KOPT-K1 (cell line): Measurements from ENCODE around the gene RBM34.
"Not testable (repeated sequence)": the region's sequence is repeated elsewhere in the genome, so short reads cannot be mapped to it uniquely, and the experiment has no call there.

ENCODE experiments used
- H3K27ac ChIP-seq: fragments of 200-600 bp; sonication (generic); 2 replicates; pipeline ENCODE4 v1.5.1; 2016; ENCODE audit warnings: antibody characterized with exemption, mild to moderate bottlenecking, low read depth, low read length; ENCODE audit not compliant: poor library complexity, severe bottlenecking
- H3K36me3 ChIP-seq: fragments of 200-600 bp; sonication (generic); 2 replicates; pipeline ENCODE4 v1.5.1; 2017; ENCODE audit warnings: antibody characterized with exemption, mild to moderate bottlenecking, low read length, moderate library complexity; ENCODE audit not compliant: insufficient read depth
- H3K9me3 ChIP-seq: fragments of 200-600 bp; sonication (generic); 2 replicates; pipeline ENCODE4 v1.5.1; 2017; ENCODE audit warnings: antibody characterized with exemption, low read length, mild to moderate bottlenecking; ENCODE audit not compliant: insufficient read depth, poor library complexity, severe bottlenecking

RBM34 gene

DNA sequence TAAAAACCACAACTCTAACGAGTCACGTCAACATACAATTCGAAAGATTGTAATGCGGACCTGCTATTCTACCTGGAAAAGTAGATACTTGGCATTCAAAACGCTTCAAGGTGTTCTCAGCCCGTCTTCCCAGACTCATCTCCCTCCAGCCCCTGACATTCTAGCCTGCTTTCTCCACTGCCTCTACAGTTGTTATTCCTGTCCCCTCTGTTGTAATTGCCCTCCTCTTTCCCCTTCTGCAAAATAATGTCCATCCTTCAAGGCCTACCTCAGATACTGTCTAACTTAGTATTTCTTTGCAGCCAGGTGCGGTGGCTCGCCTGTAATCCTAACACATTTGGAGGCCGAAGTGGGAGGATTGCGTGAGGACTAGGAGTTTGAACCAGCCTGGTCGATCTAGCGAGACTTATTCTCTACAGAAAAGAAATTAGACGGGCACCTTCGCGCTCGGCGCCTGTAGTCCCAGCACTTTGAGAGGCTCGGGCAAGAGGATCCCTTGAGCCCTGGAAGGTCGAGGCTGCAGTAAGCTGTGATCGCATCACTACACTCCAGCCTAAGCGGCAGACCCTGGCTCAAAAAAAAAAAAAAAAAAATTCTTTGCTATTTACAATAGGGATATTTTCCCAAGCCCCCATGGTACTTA, 756 bp upstream of the RBM34 start:
- peak overlapping the region; percentile 87 for H3K27ac ChIP-seq
- H3K9me3 ChIP-seq = no peaks in the 10 kb centered on the region
- peaks cover 42% of the 10 kb centered on the region for H3K36me3 ChIP-seq

DNA sequence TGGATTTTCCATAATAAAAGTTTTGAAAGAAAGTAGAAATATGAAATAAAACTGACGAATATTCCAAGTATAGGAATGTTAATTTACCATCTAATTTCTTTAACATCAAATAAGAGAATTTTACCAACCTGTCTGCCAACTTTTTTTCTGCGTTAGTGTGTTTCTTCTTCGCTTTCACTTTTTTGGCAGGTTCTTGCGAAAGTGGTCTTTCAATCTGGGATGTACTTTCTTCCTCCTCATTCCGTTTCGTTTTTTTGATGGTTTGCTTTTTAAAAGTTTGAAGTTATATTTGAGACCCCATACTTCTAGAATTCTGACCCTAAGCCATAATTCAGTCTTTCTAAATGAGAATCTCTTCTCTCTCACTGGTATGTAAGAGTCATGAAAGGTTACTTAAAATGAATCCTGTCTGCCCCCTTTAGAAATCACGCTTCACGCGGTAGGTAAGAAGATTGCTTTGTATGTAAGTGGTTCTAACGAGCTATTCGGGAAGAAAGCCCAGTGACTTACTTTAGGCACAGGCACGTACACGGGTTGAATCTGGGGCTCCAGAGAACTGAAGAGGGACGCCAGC, 580 bp downstream of the RBM34 start:
- H3K36me3 ChIP-seq = peaks cover 45% of the 10 kb centered on the region
- peak overlapping the region; percentile 87 for H3K27ac ChIP-seq
- no peaks in the 10 kb centered on the region for H3K9me3 ChIP-seq

DNA sequence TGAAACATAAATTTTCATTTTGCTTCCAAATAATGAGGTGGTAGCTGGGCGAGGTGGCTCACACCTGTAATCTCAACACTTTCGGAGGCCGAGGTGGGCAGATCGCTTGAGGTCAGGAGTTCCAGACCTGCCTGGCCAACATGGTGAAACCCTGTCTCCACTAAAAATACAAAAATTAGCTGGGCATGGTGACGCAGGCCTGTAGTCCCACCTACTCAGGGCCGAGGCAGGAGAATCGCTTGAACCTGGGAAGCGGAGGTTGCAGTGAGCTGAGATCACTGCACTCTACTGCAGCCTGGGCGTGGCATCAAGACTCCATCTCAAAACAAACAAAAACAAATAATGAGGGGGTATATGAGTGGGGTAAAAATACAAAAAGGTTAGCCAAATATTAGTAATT, 1.1 kb downstream of the RBM34 start:
- Histone ChIP-seq H3K27ac (peak overlapping the region; percentile 87), H3K36me3 (peaks cover 50% of the 10 kb centered on the region)
- not testable (repeated sequence) for H3K9me3 ChIP-seq

DNA sequence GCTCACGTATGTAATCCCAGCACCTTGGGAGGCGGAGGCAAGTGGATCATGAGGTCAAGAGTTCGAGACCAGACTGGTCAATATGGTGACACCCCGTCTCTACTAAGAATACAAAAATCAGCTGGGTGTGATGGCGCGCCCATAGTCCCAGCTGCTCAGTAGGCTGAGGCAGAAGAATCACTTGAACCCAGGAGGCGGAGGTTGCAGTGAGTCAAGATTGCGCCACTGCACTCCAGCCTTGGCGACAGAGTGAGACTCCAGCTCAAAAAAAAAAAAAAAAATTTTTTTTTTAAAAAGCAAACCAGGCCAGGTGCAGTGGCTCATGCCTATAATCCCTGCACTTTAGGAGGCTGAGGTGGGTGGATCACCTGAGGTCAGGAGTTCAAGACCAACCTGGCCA, 1.8 kb downstream of the RBM34 start:
- H3K36me3 ChIP-seq = peaks cover 57% of the 10 kb centered on the region
- H3K9me3 ChIP-seq, H3K27ac ChIP-seq: not testable (repeated sequence)

DNA sequence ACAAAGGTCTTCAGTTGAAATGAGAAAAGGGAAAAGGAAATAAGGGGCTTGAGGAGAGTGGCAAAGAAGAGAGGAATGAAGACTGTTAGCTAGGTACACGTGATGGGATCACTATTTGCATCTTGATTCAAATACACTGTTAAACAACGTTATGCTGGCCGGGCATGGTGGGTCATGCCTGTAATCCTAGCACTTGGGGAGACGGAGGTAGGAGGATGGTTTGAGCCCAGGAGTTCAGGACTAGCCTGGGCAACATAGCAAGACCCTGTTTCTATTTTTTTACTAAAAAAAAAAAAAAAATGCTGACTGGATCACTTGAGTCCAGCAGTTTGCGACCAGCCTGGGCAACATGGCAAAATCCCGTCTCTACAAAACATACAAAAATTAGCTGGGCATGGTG, 2.4 kb downstream of the RBM34 start:
- no peak overlapping the region for H3K27ac ChIP-seq
- peaks cover 63% of the 10 kb centered on the region for H3K36me3 ChIP-seq
- no peaks in the 10 kb centered on the region for H3K9me3 ChIP-seq

DNA sequence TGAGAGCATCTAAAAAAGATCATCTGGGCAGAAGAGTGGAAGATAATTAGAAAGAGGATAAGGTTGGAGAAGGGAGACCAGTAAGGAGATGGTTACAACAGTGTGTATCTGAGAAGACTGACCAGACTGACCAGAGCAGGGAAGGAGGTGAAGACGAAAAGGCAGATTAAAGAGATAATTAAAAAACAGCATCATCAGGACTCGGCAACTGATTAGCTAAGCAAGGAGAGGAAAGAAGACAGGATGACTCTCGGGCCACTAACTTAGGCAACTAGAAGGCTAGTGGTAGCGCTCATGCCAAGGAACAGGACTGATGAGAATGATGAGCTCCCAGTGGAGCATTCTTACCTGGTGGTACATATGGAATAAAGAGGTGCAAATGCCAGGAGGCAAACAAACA, 3.9 kb downstream of the RBM34 start:
- H3K36me3 ChIP-seq = peaks cover 78% of the 10 kb centered on the region
- H3K27ac ChIP-seq = no peak overlapping the region
- H3K9me3 ChIP-seq = no peaks in the 10 kb centered on the region

DNA sequence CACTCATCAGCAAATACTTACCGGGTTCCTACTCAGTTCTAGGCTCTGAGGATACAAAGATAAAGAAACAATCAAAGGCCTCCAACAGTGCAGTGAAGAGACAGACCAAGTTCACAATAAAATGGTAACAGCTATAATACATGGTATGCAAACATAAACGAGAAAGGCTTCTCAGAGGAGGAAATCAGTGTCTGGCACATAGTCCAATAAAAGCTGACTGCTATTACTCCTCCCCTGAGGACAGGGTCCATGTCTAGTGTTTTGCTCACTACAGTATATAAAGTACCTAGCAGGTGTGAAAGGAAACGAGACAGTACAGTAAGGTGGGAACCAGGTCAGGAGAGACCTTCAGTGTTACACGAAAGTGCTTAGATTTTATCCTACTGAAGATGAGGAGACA, 4.3 kb downstream of the RBM34 start:
- Histone ChIP-seq H3K9me3 (no peaks in the 10 kb centered on the region), H3K27ac (no peak overlapping the region), H3K36me3 (peaks cover 82% of the 10 kb centered on the region)

DNA sequence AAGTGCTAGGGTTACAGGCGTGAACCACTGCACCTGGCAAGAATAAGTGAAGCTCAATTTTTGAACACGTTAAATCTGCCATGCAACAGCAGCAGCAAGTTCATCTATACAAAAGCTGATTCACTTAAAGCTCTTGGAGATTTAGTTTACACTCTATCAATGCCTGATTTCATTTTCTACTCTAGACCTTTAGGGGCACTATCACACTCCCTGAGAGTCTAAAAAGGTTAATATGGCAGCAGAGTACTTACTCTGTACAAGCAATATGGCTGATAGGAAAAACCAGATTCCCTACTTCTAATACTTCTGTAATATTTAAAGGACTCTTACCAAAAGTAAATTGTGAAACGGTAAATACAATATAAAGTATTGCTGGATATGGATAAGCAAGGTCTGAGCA, 4.8 kb downstream of the RBM34 start:
- no peaks in the 10 kb centered on the region for H3K9me3 ChIP-seq
- no peak overlapping the region for H3K27ac ChIP-seq
- H3K36me3 ChIP-seq = peaks cover 87% of the 10 kb centered on the region

DNA sequence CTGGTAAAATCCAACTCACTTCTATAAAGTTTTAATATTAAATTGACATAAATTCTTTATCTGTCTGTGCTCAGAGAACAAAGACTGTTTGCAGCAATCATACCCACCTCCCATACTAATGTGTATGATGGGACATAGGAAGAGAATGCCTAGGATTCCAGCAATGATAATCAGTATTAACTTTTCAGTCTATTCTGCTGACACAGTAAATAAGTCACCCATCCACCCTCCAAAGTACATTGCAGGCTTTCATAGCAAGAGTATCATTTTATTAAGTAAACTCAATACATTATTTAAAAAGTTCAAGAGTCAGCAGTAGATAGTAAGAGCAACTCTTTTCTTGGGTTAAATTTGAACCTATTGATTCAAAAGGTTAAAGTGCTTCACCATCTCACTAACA, 8.8 kb downstream of the RBM34 start:
- H3K27ac ChIP-seq = no peak overlapping the region
- H3K9me3 ChIP-seq = no peaks in the 10 kb centered on the region
- peaks cover 97% of the 10 kb centered on the region for H3K36me3 ChIP-seq

DNA sequence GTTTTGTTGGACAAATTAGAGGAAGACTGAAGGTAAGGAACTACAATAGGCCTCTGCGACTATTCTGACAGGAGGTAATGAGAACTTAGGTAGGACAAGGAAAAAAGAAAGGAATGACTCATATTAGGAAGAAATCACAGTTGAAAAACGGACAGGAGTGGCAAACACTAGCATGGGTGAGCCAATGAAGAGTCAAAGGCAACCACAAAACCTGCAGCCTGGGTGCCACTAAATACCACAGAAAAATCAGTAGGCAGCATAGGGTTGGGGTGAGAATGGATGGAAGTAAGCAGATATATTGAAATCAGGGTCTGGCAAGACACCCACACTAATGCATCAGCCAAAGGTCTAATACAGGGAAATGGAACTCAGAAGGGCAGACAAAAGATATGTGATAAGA, 10.0 kb downstream of the RBM34 start:
- H3K27ac ChIP-seq = no peak overlapping the region
- H3K36me3 ChIP-seq = peaks cover 97% of the 10 kb centered on the region
- no peaks in the 10 kb centered on the region for H3K9me3 ChIP-seq

DNA sequence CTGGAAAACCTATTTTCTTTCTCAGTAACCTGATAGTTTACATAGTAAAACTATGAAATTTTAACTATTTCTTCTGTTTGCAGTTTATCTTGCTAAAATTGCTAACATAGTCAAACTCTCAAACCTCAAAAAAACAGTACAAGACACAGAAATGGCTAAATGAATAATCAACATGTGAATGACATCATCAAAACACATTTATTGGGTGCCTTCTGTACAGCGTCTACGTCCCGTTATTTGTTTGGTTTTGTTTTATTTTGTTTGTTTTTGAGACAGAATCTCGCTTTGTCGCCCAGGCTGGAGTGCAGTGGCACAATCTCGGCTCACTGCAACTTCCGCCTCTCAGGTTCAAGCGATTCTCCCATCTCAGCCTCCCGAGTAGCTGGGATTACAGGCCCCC, 11.2 kb downstream of the RBM34 start:
- peaks cover 98% of the 10 kb centered on the region for H3K36me3 ChIP-seq
- H3K9me3 ChIP-seq = no peaks in the 10 kb centered on the region
- H3K27ac ChIP-seq = no peak overlapping the region

DNA sequence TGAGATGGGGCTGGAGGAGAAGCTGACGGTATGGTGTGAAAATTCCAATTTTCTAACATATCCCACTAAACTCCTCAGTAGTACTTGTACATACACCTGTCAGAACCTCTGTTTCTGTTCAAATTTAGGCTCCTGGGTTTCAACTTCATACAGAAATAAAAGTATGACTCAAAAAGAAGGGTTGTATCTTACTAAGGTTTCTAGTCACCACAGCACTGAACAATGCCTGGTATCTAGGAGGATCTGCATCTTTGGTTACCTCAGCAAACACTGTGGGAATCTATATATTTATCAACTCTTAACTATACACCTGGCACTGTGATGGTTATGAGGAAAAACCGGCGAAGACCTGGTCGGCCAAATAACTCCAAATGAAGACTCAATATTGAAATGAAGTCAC, 13.8 kb downstream of the RBM34 start:
- no peak overlapping the region for H3K27ac ChIP-seq
- no peaks in the 10 kb centered on the region for H3K9me3 ChIP-seq
- peaks cover 98% of the 10 kb centered on the region for H3K36me3 ChIP-seq

DNA sequence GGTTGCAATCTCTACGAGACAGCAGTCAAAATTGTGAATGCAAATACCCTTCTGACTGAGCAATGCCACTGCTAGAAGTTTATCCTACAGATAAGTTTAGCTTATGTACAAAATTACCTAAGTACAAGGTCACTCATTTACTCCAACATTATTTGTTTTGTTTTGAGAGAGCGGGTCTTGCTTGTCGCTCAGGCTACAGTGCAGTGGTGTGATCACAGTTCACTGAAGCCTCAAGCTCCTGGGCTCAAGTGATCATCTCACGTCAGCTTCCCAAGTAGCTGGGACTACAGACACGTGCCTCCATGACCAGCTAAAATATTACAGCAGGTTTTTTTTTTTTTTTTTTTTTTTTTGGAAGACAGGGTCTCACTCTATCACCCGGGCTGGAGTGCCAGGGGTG, 15.4 kb downstream of the RBM34 start:
- H3K27ac ChIP-seq = no peak overlapping the region
- H3K36me3 ChIP-seq = peaks cover 91% of the 10 kb centered on the region
- H3K9me3 ChIP-seq = no peaks in the 10 kb centered on the region

DNA sequence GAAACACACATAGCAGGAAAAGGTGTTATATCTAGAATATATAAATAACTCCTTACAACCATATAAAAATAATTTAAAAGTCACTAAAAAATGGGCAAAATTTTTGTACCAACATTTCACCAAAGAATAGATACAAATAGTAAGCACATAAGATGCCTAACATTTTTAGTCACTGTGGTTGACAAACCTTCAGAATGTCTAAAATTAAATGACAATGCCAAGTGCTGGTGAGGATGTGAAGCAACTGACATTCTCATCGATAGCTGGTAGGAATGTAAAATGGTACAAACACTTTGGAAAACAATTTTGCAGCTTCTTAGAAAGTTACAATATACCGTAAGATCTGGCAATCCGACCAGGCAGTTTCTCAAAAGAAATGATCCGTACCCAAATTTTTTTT, 18.1 kb downstream of the RBM34 start:
- Histone ChIP-seq H3K9me3 (no peaks in the 10 kb centered on the region), H3K36me3 (peaks cover 91% of the 10 kb centered on the region), H3K27ac (no peak overlapping the region)

DNA sequence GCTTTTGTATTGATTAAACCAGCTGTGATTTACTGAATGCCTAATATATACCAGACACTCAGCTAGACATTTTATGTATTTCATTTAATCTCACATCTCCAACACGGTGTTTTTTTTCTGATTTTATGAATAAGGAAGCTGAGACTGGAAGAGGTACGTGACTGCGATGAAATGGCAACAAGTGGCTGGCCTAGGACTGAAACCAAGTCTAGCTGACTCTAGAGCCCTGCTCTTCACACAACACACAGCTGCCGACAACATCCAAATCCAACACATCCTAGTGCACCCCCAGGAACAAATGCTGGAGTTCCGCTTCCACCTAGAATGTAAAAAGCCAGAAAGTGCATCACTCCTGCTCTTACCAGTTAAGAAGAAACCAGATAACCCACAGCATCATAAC, 21.7 kb downstream of the RBM34 start:
- peaks cover 91% of the 10 kb centered on the region for H3K36me3 ChIP-seq
- no peaks in the 10 kb centered on the region for H3K9me3 ChIP-seq
- H3K27ac ChIP-seq = no peak overlapping the region

DNA sequence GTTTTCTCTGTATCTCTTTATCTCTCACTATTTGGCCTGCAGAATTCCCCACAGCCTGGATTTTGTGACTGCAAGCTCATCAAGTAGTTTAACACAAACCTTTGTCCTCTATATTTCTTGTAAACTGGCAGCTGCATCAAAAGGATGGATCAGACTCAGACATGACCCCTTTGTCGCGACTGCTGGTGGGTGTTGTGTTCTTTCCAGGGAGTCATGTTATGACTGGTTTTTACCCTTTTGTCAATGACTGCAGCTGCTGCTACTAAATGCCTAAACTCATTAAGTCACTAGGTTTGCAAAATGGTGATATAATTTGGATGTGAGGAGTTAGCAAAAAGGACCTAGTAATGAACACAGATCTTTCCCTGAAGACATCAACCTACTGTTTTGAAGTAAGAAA, 22.2 kb downstream of the RBM34 start:
- peaks cover 91% of the 10 kb centered on the region for H3K36me3 ChIP-seq
- no peaks in the 10 kb centered on the region for H3K9me3 ChIP-seq
- no peak overlapping the region for H3K27ac ChIP-seq
